Rectal smooth muscle tissue (tissue), 1 donor: ENCODE data around the gene SCN2B.

Experiments
- H3K27ac ChIP-seq: one replicate; pipeline ENCODE4 v1.7.0; 2013; ENCODE audit warnings: low read depth, low read length, inconsistent platforms
- H3K27me3 ChIP-seq: one replicate; pipeline ENCODE4 v1.7.0; 2013; ENCODE audit warnings: low read length; ENCODE audit not compliant: control insufficient read depth, insufficient read depth
- H3K36me3 ChIP-seq: one replicate; pipeline ENCODE4 v1.7.0; 2013; ENCODE audit warnings: low read length; ENCODE audit not compliant: control insufficient read depth, insufficient read depth
- H3K4me1 ChIP-seq: one replicate; pipeline ENCODE4 v1.7.0; 2013; ENCODE audit warnings: low read length; ENCODE audit not compliant: control insufficient read depth, insufficient read depth
- H3K4me3 ChIP-seq: one replicate; pipeline ENCODE4 v1.7.0; 2013; ENCODE audit warnings: low read length
- H3K9ac ChIP-seq: one replicate; pipeline ENCODE4 v1.7.0; 2013; ENCODE audit warnings: low read length

The SCN2B gene

DNA sequence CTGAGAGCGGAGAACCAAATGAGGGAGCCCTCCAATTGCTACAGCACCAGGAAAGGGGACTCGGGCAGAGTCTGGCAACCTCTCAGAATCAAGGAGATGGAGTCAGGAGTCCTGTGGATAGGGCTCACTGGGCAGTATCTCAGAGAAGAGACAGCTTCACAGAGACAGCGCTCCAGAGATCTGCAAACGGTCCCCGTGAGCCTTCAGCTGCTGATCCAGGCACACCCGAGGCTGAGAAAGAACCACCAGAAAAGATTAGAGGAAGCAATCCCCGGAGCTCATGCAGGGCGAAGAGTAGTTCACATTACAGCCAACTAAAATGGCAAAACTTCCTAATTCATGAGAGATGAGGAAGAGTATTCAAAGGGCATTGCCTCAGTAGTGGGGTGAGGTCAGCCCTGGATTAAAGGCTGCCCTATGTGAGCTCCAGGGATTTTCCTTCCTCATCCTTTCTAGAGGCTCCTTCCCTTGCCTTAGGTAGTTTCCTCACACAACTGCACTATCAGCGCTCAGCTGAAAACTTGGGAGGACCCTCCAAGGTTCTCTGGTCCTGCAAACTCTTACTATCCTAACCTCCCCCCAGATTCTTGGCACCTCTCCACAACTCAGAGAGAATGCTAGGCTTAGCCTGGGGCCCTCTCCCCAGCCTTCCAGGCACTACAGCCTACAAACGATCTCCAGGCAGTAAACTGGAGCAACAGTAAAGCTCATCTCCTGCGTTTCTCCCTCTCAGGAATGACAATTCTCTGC is 47.5 kb downstream of the SCN2B start:
- Histone ChIP-seq H3K9ac (no peak overlapping the region), H3K4me3 (no peak overlapping the region)

DNA sequence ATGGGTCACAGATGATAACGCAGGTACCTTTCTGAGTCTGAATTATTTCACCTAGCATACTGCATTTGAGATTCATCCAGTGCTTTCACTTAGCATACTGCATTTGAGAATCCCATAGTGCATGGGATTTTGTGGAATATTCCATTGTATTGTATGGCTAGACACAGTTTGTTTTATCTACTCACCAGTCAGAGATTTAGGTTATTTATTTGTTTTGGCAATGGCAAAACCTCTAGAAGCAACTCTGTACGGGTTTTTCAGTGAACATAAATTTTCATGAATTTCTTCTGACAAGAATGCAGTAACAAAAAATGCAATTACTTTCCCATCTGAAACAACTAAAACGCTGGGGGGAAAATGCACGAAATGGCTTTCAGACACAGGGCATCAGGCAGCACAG is 48.1 kb downstream of the SCN2B start:
- no peaks in the 10 kb centered on the region for H3K4me1 ChIP-seq
- H3K36me3 ChIP-seq: no peaks in the 10 kb centered on the region
- no peak overlapping the region for H3K27ac ChIP-seq
- H3K27me3 ChIP-seq: no peaks in the 10 kb centered on the region
- H3K9ac ChIP-seq: no peak overlapping the region
- H3K4me3 ChIP-seq: no peak overlapping the region

More for the DNA sequence above, 47.5 kb downstream of the SCN2B start:
- Histone ChIP-seq H3K36me3 (no peaks in the 10 kb centered on the region), H3K27ac (no peak overlapping the region), H3K27me3 (no peaks in the 10 kb centered on the region), H3K4me1 (no peaks in the 10 kb centered on the region)

DNA sequence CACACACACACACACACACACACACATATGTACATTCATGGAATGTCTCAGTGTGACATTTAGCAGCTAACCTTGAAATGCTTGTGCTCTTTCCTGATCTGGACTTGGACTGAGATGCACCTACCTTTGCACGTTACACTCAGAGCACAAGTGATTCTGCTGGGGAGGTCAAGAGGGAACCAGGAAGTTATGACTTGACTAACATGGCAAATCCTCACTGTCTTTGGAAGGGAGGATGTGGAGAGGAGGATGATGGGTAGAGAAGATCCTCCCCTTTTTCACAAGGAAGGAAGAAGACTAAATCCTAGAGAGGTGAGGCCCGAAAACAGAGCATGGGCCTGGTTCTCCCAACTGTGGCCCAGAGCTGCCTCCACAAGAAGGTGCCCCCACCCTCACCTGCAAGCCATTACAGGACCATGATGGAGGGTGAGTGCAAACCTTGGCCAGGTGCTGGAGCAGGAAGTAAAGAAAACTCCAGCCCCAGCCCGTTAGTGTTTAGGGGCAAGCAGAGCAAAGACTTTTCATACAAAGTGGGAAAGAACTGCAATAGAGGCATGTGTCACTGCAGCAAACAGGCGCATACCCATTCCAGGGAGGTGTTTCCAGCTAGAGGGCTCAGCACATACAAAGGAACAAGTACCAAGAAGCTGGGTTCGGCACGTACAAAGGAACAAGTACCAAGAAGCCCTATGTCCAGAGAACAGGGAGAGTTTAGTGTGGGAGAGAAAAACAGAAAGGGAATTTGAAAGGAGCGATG is 50.2 kb downstream of the SCN2B start:
- no peak overlapping the region for H3K4me3 ChIP-seq
- no peaks in the 10 kb centered on the region for H3K36me3 ChIP-seq

DNA sequence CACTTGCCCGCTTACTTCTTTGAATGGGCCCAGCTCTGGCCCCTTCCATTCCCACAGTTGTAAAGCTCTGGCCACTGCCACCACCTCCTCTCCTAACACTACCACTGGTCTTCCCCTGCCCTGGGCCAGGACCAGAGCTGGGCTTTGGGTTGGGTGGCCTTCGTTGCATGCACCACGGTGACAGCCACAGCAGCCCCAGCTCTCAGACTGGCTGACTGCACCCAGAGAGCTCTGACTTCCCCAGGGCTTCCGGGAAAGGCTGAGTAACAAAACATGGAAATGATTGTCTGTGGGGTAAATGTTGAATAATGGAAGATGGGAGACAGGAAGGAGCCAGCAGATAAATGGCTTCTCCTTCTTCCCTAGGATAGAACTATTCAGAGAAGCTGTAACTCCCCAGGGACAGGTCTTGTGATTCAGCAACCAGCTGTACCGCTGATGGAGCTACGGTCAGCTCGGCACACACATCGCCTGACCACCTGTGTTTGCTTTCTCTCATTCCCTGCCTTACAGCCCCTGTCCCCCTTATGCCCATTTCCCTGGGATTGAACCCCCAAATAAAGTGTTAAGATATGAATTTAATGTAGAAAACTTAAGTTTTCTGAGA is 51.4 kb downstream of the SCN2B start:
- H3K36me3 ChIP-seq: no peaks in the 10 kb centered on the region
- no peak overlapping the region for H3K27ac ChIP-seq
- no peak overlapping the region for H3K4me3 ChIP-seq
- H3K27me3 ChIP-seq: no peaks in the 10 kb centered on the region
- H3K4me1 ChIP-seq: no peaks in the 10 kb centered on the region
- no peak overlapping the region for H3K9ac ChIP-seq

More for the DNA sequence above, 50.2 kb downstream of the SCN2B start:
- Histone ChIP-seq H3K27ac (no peak overlapping the region), H3K9ac (no peak overlapping the region), H3K4me1 (no peaks in the 10 kb centered on the region), H3K27me3 (no peaks in the 10 kb centered on the region)

DNA sequence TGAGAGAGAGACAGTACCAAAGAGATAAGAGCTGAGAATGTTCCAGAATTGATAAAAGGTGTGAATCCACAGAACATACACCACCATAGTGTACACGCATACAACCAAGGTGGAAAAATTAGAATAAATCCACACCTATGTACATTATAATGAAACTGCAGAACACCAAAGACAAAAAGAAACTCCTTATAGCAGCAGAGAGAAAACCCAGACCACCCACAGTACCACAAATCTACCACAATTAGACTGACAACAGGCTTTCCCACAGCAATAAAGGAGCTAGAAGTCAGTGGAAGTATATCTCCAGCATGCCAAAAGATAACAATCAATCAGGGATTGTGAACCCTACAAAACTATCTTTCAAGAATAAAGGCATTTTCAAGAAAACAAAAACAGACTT is 55.6 kb downstream of the SCN2B start:
- H3K9ac ChIP-seq: no peak overlapping the region
- no peaks in the 10 kb centered on the region for H3K36me3 ChIP-seq
- H3K27ac ChIP-seq: no peak overlapping the region
- no peaks in the 10 kb centered on the region for H3K27me3 ChIP-seq
- no peak overlapping the region for H3K4me3 ChIP-seq
- no peaks in the 10 kb centered on the region for H3K4me1 ChIP-seq

DNA sequence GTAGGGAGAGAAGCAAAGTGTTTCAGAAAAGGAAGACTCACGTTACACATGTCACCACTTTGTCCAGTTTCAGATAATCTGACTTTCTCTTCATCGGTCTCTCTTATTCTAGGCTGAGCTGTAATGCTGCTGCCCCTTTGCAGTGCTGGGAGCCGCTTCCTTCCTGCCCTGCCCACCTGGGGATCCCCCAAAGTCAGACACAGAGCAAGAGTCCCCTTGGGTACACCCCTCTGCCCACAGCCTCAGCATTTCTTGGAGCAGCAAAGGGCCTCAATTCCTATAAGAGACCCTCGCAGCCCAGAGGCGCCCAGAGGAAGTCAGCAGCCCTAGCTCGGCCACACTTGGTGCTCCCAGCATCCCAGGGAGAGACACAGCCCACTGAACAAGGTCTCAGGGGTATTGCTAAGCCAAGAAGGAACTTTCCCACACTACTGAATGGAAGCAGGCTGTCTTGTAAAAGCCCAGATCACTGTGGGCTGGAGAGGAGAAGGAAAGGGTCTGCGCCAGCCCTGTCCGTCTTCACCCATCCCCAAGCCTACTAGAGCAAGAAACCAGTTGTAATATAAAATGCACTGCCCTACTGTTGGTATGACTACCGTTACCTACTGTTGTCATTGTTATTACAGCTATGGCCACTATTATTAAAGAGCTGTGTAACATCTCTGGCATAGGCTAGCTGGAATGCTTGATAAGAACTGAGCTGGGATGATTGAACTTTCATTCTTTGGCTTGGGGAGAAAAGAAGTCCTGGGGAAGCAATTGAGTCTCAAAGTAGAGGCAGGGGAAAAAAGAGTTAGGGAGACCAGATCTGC is 58.4 kb downstream of the SCN2B start:
- Histone ChIP-seq H3K9ac (no peak overlapping the region), H3K36me3 (peaks cover 2% of the 10 kb centered on the region), H3K4me1 (no peaks in the 10 kb centered on the region), H3K27ac (no peak overlapping the region), H3K4me3 (no peak overlapping the region), H3K27me3 (no peaks in the 10 kb centered on the region)

DNA sequence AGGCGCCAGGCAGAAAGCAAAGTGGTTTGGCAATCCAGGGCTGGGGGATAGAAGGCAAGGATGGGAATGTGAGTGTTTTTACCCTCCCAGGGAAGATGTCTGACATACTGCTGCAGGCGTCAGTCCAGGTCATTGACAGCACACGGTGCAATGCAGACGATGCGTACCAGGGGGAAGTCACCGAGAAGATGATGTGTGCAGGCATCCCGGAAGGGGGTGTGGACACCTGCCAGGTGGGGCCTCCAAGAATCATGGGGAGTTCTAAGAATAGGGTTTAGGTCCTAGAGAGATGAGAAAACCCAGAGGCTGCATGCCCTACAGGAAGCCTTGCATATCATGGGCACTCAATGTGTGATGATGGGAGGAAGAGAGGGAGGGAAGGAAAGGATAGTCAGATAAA is 61.4 kb downstream of the SCN2B start:
- no peaks in the 10 kb centered on the region for H3K27me3 ChIP-seq
- no peak overlapping the region for H3K27ac ChIP-seq
- H3K4me1 ChIP-seq: no peaks in the 10 kb centered on the region
- no peak overlapping the region for H3K4me3 ChIP-seq
- no peak overlapping the region for H3K9ac ChIP-seq
- peaks cover 2% of the 10 kb centered on the region for H3K36me3 ChIP-seq

DNA sequence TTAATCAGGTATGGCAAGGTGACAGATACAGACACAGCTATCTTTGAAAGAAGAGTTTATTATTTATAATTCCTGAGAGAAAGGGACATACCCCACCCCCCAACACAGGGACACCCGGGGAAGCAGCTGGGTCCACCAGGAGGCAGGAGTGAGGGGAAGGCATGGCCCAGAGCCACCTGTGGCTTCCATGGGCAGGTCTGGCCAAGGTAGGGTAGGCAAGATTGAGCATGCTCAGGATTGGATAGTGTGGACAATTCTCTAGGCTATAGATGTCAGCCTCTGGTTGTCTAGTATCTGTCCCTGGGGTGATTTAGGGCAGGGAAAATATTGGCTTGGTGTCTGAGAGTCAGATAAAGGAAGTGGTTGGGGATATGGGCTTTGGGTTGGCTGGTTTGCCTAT is 62.2 kb downstream of the SCN2B start:
- peaks cover 2% of the 10 kb centered on the region for H3K36me3 ChIP-seq
- no peak overlapping the region for H3K9ac ChIP-seq
- H3K4me3 ChIP-seq: no peak overlapping the region
- H3K4me1 ChIP-seq: no peaks in the 10 kb centered on the region
- H3K27me3 ChIP-seq: no peaks in the 10 kb centered on the region
- no peak overlapping the region for H3K27ac ChIP-seq

DNA sequence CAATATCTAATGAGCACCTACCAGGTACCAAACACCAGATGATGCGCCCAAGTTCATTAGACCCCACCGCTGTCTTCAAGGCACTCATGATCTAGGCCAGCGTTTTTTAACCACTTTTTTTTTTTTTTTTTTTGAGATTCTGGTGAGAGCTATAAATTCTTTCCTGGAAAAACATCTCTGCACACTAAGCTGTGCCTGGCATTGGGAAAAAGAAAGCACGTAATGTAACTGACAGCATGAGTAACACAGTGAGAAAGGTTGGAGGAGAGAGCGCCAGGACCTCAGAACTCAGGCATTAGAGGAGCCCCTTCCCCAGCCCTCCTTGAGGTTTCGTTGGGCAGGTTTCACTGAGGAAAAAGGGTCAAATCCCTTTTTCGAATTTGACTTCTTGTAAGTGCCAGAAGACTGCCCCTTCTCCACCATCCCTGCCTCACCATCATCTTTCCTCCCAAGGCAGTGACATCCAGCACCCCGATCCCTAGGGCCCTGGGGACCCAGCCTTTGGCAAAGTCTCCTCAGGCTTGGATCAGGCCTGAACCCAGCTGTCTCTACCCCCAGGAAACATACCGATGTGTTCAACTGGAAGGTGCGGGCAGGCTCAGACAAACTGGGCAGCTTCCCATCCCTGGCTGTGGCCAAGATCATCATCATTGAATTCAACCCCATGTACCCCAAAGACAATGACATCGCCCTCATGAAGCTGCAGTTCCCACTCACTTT is 63.6 kb downstream of the SCN2B start:
- H3K4me1 ChIP-seq: no peaks in the 10 kb centered on the region
- no peaks in the 10 kb centered on the region for H3K27me3 ChIP-seq
- no peak overlapping the region for H3K9ac ChIP-seq
- H3K4me3 ChIP-seq: no peak overlapping the region
- H3K27ac ChIP-seq: no peak overlapping the region
- peaks cover 2% of the 10 kb centered on the region for H3K36me3 ChIP-seq
